ENCODE results near the gene SORCS1. TPM values are rescaled to one million over a fixed set of nuclear protein-coding genes. Genes with fewer than 3 reads are reported as not detected.

SORCS1 gene
- total and polyA plus RNA-seq, 4 donors, result 0.04 to 3.5 (median 0.05) TPM

DNA sequence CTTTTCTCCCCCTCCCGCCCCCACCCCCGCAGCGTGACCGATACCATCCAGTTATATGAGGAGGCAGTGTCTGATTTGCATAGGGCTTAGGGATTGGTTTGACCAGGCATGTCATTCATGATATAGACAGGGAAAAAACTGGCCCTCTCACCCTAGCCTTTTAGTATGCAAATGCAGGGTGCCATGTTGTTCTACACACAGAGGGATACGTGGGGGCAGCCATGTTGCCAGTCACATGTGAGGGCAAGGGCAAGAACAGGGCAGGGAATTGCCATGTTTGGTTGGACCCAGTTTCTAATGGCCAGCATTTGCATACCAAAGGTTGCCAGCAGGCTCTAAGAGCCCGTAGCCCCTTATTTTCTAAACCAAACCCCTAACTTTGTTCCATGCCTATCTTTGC, 552.1 kb downstream of the SORCS1 start:
- H3K4me1 ChIP-seq (ENCODE audit: control insufficient read depth in 5 of 5, insufficient read depth in 5 of 5, low read length in 5 of 5), result no peaks in the 10 kb centered on the region
- no peaks in the 10 kb centered on the region for H3K36me3 ChIP-seq (ENCODE audit: control insufficient read depth in 4 of 4, insufficient read depth in 4 of 4, low read length in 4 of 4)
- 91 to 94% methylated on average over 5 to 6 of the region's 6 CpGs for WGBS, 2 donors
- TF ChIP-seq, protein P1, sequence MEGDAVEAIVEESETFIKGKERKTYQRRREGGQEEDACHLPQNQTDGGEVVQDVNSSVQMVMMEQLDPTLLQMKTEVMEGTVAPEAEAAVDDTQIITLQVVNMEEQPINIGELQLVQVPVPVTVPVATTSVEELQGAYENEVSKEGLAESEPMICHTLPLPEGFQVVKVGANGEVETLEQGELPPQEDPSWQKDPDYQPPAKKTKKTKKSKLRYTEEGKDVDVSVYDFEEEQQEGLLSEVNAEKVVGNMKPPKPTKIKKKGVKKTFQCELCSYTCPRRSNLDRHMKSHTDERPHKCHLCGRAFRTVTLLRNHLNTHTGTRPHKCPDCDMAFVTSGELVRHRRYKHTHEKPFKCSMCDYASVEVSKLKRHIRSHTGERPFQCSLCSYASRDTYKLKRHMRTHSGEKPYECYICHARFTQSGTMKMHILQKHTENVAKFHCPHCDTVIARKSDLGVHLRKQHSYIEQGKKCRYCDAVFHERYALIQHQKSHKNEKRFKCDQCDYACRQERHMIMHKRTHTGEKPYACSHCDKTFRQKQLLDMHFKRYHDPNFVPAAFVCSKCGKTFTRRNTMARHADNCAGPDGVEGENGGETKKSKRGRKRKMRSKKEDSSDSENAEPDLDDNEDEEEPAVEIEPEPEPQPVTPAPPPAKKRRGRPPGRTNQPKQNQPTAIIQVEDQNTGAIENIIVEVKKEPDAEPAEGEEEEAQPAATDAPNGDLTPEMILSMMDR (IDR thresholded peaks at IDR 0.05; ENCODE audit: control extremely low read depth, extremely low read depth), result no peak
- H3K9ac ChIP-seq (ENCODE audit: insufficient read depth in 1 of 2, low read length in 2 of 2), result no peak overlapping the region
- H3K9me3 ChIP-seq (ENCODE audit: control insufficient read depth in 4 of 4, insufficient read depth in 3 of 4, low read length in 3 of 4), result peaks cover 0 to 3% (median 0%) of the 10 kb centered on the region in 4 donors
- H3K27me3 ChIP-seq (ENCODE audit: control insufficient read depth in 3 of 3, insufficient read depth in 3 of 3, low read length in 2 of 3), result peaks cover 0 to 3% (median 0%) of the 10 kb centered on the region in 3 donors
- no peak overlapping the region for H3K27ac ChIP-seq (ENCODE audit: low read depth in 1 of 2, low read length in 1 of 2)
- no peak overlapping the region for H3K4me3 ChIP-seq
- ATAC-seq (ENCODE audit: insufficient read depth, low FRiP score), result no peak
- DNase-seq, result no peak

DNA sequence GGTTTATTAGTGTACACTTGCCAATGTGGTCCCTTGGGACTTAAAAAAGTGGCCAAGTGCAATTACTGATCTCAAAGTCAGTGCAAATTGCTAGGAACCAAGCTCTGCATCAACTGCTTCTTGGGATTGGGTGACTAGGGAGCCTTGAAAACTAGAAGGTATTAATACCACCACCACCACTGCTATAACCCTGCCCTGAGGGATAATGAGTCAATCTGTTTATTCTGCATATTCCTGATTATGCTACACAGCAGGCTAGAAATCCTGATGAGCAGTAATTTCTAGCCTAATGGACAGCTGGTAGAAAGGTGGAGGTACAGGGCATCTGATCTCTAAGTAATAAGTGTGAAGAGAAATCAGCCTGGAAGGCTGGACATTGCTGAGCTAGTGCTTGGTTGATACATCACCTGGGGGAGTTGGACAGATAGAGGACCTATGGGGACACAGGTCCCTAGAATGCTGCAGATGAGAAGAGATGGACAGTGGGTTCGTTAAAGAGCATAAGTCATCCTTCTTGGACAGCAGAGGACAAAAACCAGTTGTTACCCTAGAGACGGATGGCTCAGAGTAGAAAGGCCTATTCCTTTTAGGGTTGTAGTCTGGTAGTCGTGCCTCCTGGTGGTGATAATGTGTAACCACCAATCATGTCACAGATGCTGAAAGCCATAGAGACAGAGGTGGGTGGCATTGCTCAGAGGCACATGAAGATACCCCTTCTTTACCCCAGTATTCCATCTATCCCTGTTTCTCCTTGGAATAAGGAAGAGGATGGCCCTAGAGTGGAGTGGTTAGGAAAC, 554.8 kb downstream of the SORCS1 start:
- Histone ChIP-seq H3K27ac (ENCODE audit: low read depth in 1 of 2, low read length in 1 of 2) (no peak overlapping the region), H3K36me3 (ENCODE audit: control insufficient read depth in 4 of 4, insufficient read depth in 4 of 4, low read length in 4 of 4) (no peaks in the 10 kb centered on the region), H3K9ac (ENCODE audit: insufficient read depth in 1 of 2, low read length in 2 of 2) (no peak overlapping the region), H3K27me3 (ENCODE audit: control insufficient read depth in 3 of 3, insufficient read depth in 3 of 3, low read length in 2 of 3) (no peaks in the 10 kb centered on the region), H3K4me3 (no peak overlapping the region), H3K9me3 (ENCODE audit: control insufficient read depth in 4 of 4, insufficient read depth in 3 of 4, low read length in 3 of 4) (peaks cover 0 to 3% (median 0%) of the 10 kb centered on the region in 4 donors), H3K4me1 (ENCODE audit: control insufficient read depth in 5 of 5, insufficient read depth in 5 of 5, low read length in 5 of 5) (no peaks in the 10 kb centered on the region)
- TF ChIP-seq, protein P1 (IDR thresholded peaks at IDR 0.05; ENCODE audit: control extremely low read depth, extremely low read depth), result no peak
- 56 to 67% methylated on average over 3 of the region's 3 CpGs for WGBS, 2 donors
- ATAC-seq (ENCODE audit: insufficient read depth, low FRiP score) (no peak), DNase-seq (no peak)

DNA sequence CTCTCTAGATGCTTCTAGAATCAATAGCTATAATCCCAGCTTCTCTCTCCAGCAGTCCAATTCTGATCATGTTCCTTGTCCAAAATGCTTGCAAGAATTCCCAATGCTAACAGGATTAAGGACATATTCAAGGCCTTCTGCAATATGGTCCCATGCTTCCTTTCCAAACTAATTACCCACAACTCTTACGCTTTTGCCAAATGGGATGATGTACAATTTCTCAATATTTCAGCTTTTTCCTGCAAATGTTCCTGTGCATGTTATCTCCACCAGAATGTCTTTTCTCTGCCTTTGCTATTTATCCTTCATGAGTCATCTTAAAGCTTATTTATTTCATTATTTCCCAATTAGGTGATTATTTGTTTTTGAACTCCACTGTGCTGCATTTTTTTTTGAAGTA, 556.4 kb downstream of the SORCS1 start:
- no peak for DNase-seq
- TF ChIP-seq, protein P1 (IDR thresholded peaks at IDR 0.05; ENCODE audit: control extremely low read depth, extremely low read depth), result no peak
- no peak overlapping the region for H3K27ac ChIP-seq (ENCODE audit: low read depth in 1 of 2, low read length in 1 of 2)
- H3K9ac ChIP-seq (ENCODE audit: insufficient read depth in 1 of 2, low read length in 2 of 2), result no peak overlapping the region
- H3K4me3 ChIP-seq, result no peak overlapping the region
- no peaks in the 10 kb centered on the region for H3K4me1 ChIP-seq (ENCODE audit: control insufficient read depth in 5 of 5, insufficient read depth in 5 of 5, low read length in 5 of 5)
- no peaks in the 10 kb centered on the region for H3K36me3 ChIP-seq (ENCODE audit: control insufficient read depth in 4 of 4, insufficient read depth in 4 of 4, low read length in 4 of 4)
- H3K9me3 ChIP-seq (ENCODE audit: control insufficient read depth in 4 of 4, insufficient read depth in 3 of 4, low read length in 3 of 4), result peaks cover 0 to under 1% (median 0%) of the 10 kb centered on the region in 4 donors
- WGBS, 2 donors, result 92 to 97% methylated on average over 1 of the region's 1 CpG
- no peak for ATAC-seq (ENCODE audit: insufficient read depth, low FRiP score)
- H3K27me3 ChIP-seq (ENCODE audit: control insufficient read depth in 3 of 3, insufficient read depth in 3 of 3, low read length in 2 of 3), result peaks cover 0 to 3% (median 0%) of the 10 kb centered on the region in 3 donors

All from lung (tissue), 12 donors.